Stimulated activated CD4-positive, alpha-beta T cell treated with anti-CD3 and anti-CD28 coated beads, Interleukin-1b, Interleukin-23, amount 100 ng/mL, for 1 hour (primary cell): ENCODE measurements around the gene MCRIP2.
A peak's percentile ranks its signal among the peaks of the same experiment; 100 is the strongest.

Experiments used
- DNase-seq, 2 donors: peaks; one replicate each; pipeline ENCODE4 v3.0.0-alpha.2; 2020; ENCODE audit warnings: low read depth in 2 of 2

The MCRIP2 gene

DNA sequence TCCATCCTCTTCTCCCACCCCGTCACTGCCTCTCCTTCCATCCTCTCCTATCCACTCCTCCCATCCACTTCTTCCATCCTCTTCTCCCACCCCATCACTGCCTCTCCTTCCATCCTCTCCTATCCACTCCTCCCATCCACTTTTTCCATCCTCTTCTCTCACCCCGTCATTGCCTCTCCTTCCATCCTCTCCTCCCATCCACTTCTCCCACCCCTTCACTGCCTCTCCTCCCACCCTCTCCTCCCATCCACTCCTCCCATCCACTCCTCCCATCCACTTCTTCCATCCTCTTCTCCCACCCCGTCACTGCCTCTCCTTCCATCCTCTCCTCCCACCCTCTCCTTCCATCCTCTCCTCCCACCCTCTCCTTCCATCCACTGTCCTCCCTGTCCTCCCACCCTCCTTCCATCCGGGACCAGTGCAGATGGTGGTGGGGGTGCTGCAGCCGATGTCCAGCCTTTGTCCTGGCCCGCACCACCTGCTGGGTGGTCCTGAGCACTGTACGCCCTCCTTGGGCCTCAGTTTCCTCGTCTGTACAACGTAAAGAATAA lies 9.7 kb upstream of the MCRIP2 start:
- no peak for DNase-seq

DNA sequence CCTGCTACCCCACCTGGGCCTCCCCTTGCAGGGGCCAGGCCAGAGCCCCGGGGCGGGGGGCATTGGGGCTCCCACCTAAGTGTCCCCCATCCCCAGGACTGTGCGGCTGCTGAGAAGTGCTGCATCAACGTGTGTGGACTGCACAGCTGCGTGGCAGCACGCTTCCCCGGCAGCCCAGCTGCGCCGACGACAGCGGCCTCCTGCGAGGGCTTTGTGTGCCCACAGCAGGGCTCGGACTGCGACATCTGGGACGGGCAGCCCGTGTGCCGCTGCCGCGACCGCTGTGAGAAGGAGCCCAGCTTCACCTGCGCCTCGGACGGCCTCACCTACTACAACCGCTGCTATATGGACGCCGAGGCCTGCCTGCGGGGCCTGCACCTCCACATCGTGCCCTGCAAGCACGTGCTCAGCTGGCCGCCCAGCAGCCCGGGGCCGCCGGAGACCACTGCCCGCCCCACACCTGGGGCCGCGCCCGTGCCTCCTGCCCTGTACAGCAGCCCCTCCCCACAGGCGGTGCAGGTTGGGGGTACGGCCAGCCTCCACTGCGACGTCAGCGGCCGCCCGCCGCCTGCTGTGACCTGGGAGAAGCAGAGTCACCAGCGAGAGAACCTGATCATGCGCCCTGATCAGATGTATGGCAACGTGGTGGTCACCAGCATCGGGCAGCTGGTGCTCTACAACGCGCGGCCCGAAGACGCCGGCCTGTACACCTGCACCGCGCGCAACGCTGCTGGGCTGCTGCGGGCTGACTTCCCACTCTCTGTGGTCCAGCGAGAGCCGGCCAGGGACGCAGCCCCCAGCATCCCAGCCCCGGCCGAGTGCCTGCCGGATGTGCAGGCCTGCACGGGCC lies 8.9 kb upstream of the MCRIP2 start:
- DNase-seq = no peak

DNA sequence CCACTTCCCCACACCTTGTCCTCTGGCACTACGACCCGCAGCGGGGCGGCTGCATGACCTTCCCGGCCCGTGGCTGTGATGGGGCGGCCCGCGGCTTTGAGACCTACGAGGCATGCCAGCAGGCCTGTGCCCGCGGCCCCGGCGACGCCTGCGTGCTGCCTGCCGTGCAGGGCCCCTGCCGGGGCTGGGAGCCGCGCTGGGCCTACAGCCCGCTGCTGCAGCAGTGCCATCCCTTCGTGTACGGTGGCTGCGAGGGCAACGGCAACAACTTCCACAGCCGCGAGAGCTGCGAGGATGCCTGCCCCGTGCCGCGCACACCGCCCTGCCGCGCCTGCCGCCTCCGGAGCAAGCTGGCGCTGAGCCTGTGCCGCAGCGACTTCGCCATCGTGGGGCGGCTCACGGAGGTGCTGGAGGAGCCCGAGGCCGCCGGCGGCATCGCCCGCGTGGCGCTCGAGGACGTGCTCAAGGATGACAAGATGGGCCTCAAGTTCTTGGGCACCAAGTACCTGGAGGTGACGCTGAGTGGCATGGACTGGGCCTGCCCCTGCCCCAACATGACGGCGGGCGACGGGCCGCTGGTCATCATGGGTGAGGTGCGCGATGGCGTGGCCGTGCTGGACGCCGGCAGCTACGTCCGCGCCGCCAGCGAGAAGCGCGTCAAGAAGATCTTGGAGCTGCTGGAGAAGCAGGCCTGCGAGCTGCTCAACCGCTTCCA lies 8.1 kb upstream of the MCRIP2 start:
- no peak for DNase-seq

DNA sequence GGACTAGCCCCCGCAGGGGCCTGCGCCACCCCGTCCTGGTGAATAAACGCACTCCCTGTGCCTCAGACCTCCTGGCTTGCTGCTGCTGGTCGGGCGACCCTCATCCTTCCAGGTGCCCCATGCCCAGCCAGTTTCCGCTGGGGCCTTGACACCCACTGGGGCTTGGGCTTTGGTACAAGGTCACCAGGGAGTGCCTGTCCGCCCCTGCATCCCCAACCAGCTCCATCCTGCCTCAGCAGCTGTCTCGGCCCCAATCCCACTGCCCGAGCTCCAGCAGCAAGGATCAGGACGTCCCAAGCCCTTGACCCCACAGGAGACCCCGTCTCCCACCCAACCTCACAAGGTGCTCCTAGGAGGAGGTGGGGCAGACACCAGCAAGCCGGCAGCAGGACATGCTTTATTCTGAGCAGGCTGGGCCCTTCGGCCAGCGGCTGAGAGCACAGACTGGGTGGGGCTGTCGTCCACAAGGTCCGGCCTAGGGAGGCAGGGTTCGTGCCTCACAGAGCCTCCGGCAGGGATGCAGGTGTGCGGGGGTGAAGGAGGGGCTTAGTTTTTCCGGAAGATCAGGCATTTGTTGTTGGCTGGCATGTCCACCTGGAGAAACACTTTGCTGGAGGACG lies 7.5 kb upstream of the MCRIP2 start:
- DNase-seq = no peak

DNA sequence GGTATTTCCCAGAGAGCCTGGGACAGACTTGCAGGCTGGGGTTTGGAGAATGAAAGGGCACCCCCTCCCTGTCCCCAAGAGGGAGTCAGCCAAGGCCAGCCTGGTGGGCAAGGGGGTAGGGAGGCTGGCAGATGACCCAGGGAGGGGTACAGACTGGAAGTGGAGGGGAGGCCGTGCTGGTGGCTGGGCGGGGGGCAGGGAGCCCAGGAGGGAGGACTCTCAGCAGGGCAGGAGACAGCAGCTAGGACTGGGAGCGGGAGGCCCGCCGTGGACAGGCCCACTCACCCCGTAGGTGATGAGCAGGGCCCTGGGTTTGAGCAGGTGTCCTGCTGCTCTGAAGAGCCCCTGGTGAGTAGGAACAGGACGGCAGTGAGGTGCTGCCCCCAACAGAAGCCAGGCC lies 6.6 kb upstream of the MCRIP2 start:
- DNase-seq = no peak

DNA sequence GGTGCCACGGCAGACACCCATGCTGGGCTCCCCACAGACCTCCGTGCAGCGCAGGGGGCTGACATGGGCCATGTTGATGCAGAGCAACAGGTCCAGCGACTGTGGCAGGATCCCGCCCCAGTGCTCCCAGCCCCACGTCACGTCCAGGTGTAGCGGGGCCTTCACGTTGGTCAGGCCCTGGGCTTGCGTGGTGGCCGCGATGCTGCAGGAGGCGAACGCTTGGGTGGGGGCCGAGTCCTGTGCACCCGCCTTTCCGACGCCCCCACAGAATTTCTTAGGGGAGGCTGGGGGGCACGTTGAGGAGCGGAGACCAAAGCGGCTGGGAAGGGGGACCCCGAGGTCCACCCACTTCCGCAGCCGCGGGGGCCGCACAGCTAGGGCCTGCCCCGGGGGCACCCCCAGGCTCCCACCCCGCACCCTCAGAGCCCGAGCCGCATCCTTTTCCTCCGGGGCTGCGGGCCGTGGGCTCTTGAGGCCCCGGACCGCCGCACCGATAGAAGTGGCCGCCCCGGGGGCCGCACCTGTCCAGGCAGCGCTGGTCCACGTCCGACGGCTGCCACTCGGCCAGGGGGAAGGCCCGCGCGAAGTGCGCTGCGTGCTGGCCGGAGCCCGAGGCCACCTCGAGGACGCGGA lies 5.9 kb upstream of the MCRIP2 start:
- DNase-seq = no peak

DNA sequence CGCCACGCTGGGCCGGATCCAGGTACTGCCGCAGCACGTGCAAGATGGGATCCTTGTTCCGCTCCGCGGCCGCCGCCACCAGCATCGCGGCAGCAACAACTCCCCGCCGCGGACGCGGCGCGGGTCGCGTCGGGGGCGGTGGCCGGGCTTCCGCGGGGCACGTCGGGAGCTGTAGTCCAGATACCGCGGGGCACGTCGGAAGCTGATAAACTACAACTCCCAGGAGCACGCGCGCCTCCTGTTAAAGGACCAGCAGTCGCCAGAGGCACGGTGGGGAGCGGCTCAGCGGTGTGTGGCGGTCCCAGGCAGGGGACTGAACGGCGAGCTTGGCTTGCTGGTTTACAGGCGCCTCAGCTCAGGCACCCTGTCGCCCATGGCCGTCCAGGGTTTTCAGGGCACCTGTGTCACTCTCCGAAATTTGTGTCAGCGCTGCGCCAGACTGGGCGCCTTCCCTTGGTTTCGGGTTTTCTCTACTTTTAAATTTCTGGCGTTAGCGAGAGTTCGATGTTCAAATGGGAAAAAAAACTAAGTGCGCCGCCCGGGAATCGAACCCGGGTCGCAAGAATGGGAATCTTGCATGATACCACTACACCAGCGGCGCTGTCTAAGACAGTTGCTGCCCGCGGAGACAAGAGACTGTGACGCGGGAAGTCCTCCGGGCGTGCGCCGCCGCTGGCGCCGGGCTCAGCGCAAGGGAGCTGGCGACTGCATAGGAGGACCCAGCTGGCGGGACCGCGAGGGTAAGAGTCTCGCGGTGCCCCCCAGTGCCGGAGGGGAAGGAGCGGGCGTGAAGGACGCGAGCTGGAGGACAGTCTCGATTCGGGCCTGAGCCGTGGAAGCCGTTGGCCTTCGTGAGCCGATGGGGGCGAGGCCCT lies 5.2 kb upstream of the MCRIP2 start, which contains the start of gene METTL26:
Gene METTL26 (minus strand): TSS at position 100 of the 875 bp plus-strand sequence. CDS start 15 bp downstream, at position 85.
- DNase-seq = peak; percentile 80 to 89

DNA sequence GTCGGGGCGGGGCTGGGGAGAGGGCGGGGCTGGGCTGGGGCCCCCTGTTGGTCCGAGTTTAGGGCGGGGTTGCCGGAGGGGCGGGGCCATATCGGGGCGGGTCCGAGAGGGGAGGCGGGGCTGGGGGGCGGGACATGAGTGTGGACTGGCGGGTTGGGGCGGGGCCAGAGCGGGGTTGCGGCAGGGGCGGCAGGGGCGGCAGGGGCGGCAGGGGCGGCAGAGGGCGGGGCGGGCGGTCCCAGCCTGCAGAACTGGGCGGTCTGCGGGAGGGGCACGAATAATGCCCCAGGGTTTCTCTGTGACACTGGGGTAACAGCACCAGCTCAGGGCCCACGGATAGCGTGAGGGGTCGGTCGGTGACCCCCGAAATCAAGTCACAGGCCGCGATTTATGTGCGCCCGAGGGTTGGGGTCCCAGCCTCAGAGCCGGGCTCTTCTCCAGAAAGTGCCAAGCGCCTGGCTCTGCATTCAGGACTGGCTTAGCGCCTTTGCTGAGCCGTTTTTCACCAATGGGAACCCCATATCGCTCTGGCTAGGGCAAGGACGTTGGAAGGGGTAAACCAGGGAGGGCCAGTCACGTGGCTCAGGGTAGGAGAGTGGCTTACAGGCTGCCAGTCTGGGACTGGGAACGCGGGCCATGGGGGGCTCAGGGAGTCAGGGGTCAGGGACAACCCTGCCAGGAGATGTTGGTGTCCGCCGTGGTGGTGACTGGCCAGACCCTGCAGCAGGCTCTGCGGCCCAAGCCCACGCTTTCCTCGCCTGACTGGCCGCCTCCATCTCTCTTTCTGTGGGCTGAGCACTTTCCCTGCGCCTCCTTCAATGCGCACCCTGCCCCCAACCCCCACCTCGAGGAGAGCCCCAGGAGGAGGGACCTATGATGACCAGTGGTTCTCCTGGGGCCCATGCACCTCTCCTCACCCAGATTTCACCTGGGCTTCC lies 4.3 kb upstream of the MCRIP2 start:
- peak; percentile 81 to 86 for DNase-seq

DNA sequence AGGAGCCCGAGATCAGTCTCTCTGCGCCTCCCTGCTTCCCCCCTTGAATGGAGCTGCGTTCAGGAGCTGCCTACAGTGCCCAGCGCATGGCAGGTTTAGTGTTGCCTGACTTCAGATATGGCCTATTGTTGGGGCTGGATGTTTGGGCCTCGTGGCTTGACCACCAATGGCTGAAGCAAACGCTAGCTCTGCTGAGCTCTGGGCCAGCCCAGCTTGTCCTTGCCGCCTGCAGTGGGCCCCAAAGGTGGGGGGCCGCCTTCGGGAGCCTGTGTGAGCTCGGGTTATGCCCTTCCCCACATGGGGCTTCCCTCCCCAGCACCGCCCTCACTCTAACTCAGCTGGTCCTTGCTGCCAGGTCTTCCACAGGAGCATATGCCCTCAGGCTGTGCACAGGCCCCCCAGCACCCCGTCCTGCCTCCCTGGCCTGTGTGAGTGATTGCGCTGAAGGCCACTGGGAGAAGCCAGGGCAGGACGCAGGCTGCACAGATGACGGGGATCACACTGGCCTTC lies 3.5 kb upstream of the MCRIP2 start:
- no peak for DNase-seq

DNA sequence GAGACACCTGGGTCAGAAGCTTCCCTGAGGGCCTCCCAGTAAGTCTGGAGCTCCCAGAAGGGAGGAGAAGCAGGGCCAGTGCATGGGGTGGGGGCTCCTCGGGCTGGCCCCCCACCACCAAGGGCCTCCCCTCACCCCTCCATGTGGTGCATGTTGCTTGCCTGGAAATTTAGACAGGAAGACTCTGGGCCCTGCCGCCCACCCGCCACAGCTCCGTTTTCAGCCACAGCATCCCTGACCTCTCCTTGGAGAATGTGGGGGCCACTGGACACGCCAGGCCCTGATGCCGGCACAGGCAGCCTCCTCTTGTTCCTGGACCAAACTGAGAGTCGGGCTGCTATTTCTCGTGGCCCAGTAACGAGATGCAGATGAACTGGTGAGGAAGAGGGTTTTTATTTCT lies 2.8 kb upstream of the MCRIP2 start:
- DNase-seq = no peak

DNA sequence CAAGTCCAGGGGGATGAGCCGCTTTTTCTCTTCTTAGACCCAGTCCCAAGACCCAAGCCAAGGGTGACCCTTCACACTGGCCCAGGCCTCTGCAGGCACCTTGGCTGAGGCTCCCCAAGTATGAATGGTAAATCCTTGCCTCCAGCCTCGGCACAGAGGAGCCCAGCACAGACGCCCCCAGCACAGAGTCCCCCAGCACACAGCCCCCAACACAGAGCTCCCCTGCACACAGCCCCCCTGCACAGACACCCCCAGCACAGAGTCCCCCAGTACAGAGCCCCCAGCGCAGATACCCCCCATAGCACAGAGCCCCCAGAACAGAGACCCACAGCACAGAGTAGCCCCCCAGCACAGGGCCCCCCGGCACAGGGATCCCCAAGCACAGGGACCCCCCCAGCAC lies 1.0 kb upstream of the MCRIP2 start:
- DNase-seq = no peak

DNA sequence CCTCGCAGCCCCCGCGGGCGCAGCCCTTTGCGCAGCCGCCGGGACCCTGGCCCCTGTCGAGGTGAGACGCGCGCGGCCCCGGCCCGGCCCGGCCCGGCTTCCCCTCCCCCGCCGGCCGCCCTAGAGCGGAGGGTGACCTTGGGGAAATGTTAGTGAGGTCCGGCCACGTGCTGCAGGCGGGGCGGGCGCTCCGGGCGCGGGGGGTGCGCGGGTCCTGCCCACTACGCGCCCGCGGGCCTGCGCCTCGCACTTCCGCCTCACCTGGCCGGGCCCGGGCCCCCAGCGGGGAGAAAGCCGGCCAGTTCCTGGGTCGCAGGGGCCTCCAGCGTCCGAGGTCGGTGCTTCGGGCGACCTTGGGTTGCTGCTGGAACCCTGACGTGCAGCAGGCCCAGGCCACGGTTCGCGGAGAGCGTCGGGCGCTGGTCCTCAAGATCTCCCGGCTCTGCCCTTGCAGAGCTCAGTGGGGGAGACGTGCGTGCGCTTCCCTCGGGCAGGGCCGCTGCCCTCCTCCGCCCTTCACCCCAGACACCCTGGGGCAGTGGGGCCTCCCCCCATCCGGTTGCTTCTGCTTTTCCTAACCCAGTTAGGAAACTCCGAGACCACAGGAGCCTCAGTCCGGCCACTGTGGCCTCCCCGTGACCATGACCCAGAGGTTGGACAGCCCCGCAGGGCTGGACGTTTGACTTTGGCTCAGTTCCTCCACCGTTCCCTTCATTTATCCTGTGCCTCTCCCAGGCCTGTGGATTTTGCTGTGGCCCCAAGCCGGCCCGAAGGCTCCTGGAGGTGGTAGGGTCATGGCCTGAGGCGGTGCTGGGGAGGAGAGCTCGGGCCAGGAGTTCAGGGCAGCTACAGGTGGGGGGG lies 791 bp downstream of the MCRIP2 start:
- DNase-seq = no peak

DNA sequence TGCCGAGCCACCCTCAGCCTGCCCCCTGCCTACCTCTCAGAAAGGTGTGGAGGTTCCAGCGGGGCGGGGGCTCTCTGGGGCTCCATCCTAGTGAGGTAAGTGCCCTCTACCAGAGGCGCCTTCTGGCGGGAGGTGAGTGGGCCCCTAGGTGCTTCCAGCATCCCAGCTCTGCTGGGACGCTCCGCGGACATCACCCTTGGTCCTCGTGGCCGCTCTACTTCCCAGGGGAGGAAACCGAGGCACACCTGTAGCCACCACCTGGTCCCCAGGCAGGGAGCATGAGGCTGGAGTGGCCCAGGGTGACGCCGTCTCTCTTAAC lies 1.4 kb downstream of the MCRIP2 start:
- no peak for DNase-seq

DNA sequence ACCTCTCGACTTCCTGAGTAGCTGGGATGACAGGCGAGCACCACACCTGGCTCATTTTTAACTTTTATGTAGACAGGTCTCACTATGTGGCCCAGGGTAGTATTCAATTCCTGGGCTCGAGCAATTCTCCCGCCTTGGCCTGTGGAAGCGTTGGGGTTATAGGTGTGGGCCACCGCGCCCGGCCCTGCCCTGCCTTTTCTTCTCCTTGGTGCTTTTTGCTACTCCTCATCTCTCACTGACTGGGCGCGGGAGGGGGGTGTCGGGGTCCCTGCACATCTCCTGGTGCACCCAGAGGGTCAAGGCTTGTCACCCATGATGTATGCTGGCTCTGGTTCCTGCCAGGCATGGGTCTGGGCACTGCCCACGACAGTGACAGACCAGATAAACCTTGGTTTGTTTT lies 2.9 kb downstream of the MCRIP2 start:
- no peak for DNase-seq

DNA sequence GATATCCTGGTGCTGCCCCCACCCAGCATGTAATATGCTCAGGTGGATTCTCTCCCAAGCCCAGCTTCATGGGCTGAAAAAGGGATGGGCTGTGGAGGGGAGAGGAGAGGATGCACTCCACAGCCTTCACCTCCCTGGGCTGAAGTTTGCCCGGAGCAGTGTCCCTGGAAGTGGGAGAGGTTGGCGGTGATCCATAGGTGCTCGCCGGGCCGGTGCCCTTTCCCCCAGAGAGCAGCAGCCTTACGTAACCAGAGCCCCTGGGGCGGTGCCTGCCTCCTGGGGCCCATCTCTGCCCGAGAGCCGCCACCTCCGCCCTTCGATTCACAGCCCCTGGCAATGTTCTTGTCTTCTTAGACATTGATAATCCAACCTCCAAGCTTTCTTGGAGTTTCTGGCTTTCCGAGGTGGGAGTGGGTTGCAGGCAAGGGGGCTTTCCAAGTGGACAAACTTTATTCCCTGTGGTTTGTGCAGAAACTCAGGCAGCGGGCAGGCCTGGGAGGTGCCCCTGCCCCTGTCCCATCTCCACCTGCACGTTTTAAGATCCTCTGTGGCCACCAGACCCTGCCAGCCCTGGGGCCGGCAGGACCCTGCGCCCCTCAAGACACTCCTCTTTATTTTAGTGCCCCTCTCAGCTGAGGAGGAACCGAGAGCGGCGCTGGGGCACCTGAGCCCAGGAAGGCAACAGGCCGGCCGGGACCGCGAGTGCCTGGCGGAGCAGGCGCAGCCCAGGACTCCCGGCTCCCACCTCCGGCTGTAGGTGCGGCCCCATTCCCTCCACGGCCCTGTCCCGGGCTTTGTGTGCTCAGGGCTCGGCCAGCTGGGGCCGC lies 4.4 kb downstream of the MCRIP2 start:
- DNase-seq = no peak

DNA sequence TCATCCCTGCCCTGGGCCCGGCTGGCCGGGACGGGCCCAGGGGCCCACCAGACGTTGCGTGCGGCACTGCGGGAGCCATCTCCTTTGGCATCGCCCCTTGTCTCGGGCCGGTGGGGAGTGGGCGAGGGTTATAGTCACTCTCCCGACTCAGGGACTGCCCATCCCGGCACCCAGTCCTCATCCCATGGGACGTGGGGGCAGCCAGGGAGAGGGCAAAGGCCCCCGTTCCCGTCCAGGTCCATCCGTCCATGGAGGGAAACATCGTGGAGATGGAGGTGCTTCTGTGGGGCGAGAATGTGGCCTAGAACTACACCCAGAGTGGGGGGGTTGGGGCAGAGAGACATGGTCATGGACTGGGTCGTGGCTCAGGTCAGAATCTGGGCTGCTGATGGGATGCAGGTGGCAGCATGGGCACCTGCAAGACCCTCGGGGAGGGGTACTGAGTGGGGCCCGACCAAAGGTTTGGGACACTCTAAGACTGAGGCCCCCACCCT lies 5.1 kb downstream of the MCRIP2 start:
- DNase-seq = no peak

DNA sequence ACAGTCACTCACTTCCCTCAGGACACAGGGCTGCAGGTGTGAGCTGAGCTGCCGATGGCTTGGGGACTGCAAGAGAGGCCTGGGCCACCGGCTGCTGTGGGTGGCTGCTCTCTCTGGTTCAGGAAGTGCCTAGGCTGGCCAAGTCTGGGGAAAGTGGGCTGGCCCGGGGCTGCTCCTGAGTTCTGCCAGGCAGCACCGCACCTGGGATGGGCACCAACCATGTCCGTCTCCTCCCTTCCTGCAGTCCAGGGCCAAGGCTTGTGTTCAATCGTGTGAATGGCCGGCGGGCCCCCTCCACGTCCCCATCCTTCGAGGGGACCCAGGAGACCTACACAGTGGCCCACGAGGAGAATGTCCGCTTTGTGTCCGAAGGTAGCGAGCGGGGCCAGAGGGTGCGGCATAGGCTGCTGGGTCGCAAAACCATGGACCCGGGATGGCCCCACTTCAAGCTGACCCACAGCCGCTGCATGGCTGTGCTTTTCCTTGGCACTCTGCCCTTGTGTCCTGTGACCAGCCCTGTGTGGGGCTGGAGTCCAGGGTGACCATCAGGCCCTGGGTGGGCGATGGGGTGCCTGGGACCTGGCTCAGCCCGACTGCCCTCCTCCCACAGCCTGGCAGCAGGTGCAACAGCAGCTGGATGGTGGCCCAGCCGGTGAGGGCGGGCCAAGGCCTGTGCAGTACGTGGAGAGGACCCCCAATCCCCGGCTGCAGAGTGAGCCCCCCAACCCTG lies 5.7 kb downstream of the MCRIP2 start:
- no peak for DNase-seq
